ENCODE data around the gene RPP14.
A peak's percentile ranks its signal among the peaks of the same experiment; 100 is the strongest.

The RPP14 gene

DNA sequence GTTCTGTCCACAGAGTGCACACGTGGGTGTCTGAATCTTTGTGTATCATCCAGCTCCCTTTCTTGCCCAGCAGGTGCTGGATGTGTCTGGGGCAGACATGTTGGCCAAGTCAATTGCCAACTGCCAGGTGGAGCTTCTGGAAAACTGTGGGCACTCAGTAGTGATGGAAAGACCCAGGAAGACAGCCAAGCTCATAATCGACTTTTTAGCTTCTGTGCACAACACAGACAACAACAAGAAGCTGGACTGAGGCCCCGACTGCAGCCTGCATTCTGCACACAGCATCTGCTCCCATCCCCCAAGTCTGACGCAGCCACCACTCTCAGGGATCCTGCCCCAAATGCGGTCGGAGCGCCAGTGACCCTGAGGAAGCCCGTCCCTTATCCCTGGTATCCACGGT, 12.5 kb upstream of the RPP14 start:
- no peak for TF ChIP-seq CTCF (IDR thresholded peaks at IDR 0.05; ENCODE audit: borderline replicate concordance, insufficient read depth, low read depth, low read length)

DNA sequence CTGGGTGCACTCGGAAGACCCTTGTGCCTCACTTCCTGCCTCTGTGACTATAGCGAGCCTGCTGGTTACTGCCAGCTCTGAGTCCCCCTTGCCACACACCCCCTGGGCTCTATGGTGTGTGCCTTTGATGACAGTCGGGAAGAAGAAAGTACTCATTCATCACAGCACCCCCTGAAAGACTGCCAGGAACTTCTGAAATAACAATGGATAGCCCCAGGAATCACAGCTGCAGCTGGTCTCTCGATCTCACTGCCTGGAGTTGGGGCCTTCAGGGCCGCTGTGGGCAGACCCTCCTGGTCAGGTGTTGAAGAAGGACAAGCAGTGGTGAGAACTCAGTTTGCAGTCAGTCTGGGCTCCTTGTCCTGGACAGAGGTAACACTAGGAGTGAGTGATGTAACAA, 9.8 kb upstream of the RPP14 start:
- TF ChIP-seq CTCF (IDR thresholded peaks at IDR 0.05; ENCODE audit: borderline replicate concordance, insufficient read depth, low read depth, low read length), result no peak
- H3K4me3 ChIP-seq (ENCODE audit: low read depth, low read length), result no peak overlapping the region

More for the DNA sequence above, 12.5 kb upstream of the RPP14 start:
- no peak overlapping the region for H3K4me3 ChIP-seq (ENCODE audit: low read depth, low read length)

DNA sequence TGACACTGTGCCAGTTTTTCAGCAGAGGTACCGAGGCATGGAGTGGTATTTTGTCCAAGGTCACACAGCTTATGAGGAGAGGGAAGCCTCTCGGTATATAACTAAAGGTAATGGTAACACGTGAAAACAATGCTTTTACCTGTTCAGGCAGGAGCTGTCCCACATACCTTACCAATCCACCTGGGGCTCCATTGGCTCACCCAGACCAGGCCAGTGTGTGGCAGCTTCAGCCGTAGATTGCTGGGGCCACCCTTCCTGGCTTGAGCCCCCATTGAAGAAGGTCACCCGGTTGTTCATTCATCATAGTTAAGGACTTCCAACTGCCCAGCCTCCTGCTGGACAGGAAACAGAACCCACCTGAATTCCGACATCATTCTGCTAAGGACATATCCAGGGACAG, 9.2 kb upstream of the RPP14 start:
- H3K4me3 ChIP-seq (ENCODE audit: low read depth, low read length), result no peak overlapping the region
- TF ChIP-seq CTCF (IDR thresholded peaks at IDR 0.05; ENCODE audit: borderline replicate concordance, insufficient read depth, low read depth, low read length), result no peak

DNA sequence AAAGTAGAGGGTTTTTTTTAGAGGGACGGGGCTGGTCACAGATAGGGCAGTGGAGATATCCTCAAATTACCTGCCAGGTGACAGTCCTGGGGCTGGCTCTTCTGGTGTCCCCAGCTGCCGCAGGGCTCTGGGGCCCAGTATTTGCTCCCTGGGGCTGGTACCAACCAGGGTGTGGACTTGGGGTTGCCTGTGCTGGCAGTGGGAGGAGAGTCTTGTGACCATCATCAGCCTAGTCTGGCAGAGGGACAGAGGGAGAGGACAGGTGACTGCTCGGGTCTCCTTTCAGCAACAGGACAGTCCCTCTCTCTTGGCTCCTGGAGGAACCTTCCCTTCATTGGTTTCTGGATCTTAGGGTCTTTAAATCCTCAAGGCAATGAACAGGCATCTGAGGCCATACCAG, 7.9 kb upstream of the RPP14 start:
- TF ChIP-seq CTCF (IDR thresholded peaks at IDR 0.05; ENCODE audit: borderline replicate concordance, insufficient read depth, low read depth, low read length), result no peak
- H3K4me3 ChIP-seq (ENCODE audit: low read depth, low read length), result no peak overlapping the region

DNA sequence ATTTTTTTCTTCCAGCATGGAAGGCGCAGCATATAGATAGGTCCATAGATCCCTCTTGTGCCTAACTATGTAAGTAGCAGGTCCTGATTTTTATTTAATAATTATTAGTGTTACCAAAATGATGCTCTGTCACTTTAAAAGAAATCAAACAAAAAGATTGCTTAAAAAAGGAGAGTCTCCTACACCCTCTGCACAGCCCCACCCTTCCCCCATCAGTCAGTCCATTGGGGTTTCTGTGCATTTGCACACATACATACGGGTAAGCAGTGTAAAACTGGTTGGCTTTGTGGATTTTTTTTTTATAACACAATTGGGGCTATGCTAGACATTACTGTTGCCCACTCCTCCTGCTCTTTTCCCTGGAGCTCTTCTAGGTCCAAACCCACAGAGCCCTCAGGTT, 7.0 kb upstream of the RPP14 start:
- no peak for TF ChIP-seq CTCF (IDR thresholded peaks at IDR 0.05; ENCODE audit: borderline replicate concordance, insufficient read depth, low read depth, low read length)
- H3K4me3 ChIP-seq (ENCODE audit: low read depth, low read length), result no peak overlapping the region

DNA sequence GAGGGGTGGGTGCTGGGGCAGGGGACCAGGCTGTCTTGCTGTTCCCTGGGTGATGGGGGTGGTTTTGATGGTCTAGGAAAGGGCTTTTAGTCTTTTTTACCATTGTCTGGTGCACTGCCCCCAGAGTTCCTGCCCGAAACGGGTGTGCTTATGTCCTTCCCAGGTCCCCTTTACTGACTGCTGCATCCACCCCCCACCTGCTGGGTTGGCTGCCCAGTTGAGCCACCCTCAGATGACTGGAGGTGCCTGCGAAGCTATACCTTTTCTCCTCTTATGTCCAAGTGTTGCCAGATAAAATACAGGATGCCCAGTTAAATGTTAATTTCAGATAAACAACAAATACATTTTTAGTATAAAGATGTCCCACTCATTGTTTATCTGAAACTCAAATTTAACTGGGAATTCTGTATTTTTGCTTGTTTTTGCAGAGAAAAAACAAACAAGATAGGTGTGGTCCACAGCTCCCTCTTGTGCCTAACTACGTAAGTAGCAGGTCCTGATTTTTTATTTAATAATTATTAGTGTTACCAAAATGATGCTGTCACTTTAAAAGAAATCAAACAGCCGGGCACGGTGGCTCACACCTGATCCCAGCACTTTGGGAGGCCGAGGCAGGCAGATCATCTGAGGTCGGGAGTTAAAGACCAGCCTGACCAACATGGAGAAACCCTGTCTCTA, 6.1 kb upstream of the RPP14 start:
- TF ChIP-seq CTCF (IDR thresholded peaks at IDR 0.05; ENCODE audit: borderline replicate concordance, insufficient read depth, low read depth, low read length), result peak; percentile 25; the same call in 1 of the 2 replicates

GRCh38 chr3:58307639-58308215, 1.7 kb downstream of the RPP14 start:
- H3K4me3 ChIP-seq (ENCODE audit: low read depth, low read length), result peak overlapping the region; percentile 80
- no peak for TF ChIP-seq CTCF (IDR thresholded peaks at IDR 0.05; ENCODE audit: borderline replicate concordance, insufficient read depth, low read depth, low read length)

More for the DNA sequence above, 6.1 kb upstream of the RPP14 start:
- H3K4me3 ChIP-seq (ENCODE audit: low read depth, low read length), result no peak overlapping the region

Measured in GM12875 (cell line).